RWPE1 (cell line): Measurements from ENCODE around the gene BAIAP3.

Source experiments
- CTCF ChIA-PET: fragments of 350-600 bp; sonication (Branson Sonifier 250); formaldehyde crosslinking; extraction: SDS; loops from one replicate; lab custom pipeline; 2021; lab: Yijun Ruan, JAX
- POLR2A ChIA-PET: fragments of 400-600 bp; formaldehyde crosslinking; extraction: SDS; loops from one replicate; lab custom pipeline; 2020; ENCODE audit warnings: antibody characterized with exemption; ENCODE audit not compliant: low non-redundant PET; lab: Yijun Ruan, JAX
- DNase-seq: peaks from one replicate; pipeline ENCODE4 v3.0.0; 2012; ENCODE audit warnings: low spot score
- H3K27ac ChIP-seq: fragments of 450-650 bp; 2 replicates; pipeline ENCODE4 v1.5.1; 2017
- TF ChIP-seq, protein P1 (sequence below): fragments of 450-650 bp; conservative IDR thresholded peaks from 2 replicates; pipeline ENCODE4 v1.5.1; 2017; ENCODE audit warnings: low read depth, mild to moderate bottlenecking

Gene BAIAP3

DNA sequence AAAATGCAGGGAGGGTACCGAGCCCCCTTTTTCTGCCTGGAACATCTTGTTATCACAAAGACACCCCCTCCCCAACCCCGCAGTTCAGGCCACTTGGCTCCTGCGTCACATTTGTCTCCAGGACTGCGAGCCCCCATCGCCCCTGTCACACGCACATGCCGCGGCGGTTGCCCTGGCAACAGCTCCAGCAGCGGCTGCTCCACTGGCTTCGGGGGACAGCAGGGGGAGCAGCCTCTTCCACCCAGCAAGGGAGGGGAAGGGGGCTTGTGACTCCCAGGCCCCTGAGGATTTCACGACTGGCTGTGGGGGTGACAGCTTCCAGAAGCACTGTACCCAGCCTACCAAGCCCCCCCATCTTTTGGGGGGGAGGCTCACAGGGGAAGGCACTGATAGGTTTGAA lies 2.6 kb downstream of the BAIAP3 start:
- no peak for DNase-seq
- POLR2A ChIA-PET: no interaction called here
- H3K27ac ChIP-seq: no peak overlapping the region
- TF ChIP-seq, protein P1, sequence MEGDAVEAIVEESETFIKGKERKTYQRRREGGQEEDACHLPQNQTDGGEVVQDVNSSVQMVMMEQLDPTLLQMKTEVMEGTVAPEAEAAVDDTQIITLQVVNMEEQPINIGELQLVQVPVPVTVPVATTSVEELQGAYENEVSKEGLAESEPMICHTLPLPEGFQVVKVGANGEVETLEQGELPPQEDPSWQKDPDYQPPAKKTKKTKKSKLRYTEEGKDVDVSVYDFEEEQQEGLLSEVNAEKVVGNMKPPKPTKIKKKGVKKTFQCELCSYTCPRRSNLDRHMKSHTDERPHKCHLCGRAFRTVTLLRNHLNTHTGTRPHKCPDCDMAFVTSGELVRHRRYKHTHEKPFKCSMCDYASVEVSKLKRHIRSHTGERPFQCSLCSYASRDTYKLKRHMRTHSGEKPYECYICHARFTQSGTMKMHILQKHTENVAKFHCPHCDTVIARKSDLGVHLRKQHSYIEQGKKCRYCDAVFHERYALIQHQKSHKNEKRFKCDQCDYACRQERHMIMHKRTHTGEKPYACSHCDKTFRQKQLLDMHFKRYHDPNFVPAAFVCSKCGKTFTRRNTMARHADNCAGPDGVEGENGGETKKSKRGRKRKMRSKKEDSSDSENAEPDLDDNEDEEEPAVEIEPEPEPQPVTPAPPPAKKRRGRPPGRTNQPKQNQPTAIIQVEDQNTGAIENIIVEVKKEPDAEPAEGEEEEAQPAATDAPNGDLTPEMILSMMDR: no peak
- CTCF ChIA-PET: interaction anchor here (0.8 kb wide), 1 partner anchor 36 kb away, joined by 5 read pairs; no protein-coding TSS in a partner anchor

DNA sequence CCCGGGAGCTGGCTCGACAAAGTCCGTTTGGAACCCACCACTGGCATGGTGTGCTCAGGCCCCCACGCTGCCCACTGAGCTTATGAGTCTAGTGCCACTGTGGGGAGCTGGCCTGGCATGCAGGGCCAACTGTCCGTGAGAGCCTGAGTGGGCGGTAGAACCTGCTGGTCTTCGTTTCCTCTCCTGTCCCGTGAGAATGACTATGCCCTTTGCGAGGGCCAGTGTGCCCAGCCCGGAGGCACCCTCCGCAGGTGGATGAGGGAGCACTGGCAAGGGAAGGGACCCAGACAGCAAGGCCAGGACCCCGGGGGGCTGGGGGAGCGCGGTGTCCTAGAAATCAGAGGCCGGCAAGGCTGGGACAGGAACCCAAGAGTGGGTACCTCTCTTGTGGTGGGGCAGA lies 3.2 kb downstream of the BAIAP3 start:
- no peak for DNase-seq
- H3K27ac ChIP-seq: no peak overlapping the region
- TF ChIP-seq, protein P1: no peak
- CTCF ChIA-PET: no interaction called here
- POLR2A ChIA-PET: no interaction called here

DNA sequence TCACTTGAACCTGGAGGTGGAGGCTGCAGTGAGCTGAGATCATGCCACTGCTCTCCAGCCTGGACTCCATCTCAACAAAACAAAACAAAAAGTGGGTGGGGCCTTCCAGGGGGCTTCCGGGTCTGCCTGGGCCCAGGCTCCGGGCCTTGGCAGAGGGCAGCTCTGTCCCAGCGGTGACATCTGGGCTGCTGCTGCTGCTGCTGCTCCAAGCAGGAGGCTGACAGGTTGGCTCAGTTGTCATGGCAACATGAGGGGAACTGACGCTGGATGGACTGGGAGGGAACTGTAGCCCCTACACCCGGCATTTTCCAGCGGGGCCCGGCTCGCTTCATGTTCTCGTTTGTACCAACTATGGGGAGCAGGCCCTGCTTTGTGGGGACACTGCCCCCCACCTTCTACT lies 4.0 kb downstream of the BAIAP3 start:
- ChIA-PET POLR2A (no interaction called here), CTCF (interaction anchor here (0.6 kb wide), 1 partner anchor 536 kb away, joined by 3 read pairs; no protein-coding TSS in a partner anchor)
- TF ChIP-seq, protein P1: no peak
- H3K27ac ChIP-seq: no peak overlapping the region
- no peak for DNase-seq

GRCh38 chr16:1338119-1338730 lies 4.8 kb downstream of the BAIAP3 start:
- TF ChIP-seq, protein P1: peak; percentile 17; the same call in 1 of the 2 replicates
- H3K27ac ChIP-seq: no peak overlapping the region
- POLR2A ChIA-PET: no interaction called here
- no peak for DNase-seq
- CTCF ChIA-PET: interaction anchor here (0.6 kb wide), 1 partner anchor 535 kb away, joined by 3 read pairs; no protein-coding TSS in a partner anchor

DNA sequence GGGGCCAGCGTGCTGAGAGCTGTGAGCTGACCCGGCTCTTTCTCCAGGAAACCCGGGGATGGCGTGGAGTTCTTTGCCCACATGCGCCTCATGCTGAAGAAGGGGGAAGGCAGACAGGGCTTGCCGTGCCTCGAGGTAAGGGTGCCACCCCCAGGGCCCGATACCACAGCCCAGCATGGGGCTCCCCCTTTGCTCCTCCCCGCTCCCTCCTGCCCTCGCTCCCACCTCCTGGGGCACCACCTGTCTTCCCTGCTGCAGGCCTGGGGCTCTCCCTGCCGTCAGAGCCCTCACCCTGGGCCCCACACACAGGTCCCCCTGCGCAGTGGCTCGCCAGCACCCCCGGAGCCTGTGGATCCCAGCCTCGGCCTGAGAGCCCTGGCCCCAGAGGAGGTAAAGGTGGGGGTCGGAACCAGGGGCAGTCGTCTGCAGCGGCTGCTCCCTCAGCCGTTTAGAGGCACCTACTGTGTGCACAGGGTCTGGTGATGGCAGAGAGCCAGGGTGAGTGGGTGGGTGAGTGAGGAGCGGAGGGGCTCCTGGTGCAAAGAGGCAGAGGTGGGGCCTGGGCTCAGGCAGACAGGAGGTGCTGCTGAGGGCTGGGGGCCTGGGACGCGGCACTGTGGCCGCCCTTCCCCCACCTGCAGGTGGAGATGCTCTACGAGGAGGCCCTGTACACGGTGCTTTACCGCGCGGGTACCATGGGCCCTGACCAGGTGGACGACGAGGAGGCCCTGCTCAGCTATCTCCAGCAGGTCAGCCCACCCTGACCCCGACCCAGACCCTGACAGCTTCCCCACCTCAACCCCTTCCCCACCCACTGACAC lies 5.6 kb downstream of the BAIAP3 start:
- TF ChIP-seq, protein P1: no peak
- POLR2A ChIA-PET: no interaction called here
- H3K27ac ChIP-seq: no peak overlapping the region
- DNase-seq: no peak
- CTCF ChIA-PET: no interaction called here

- ChIA-PET CTCF (interaction anchor here (1.0 kb wide), 1 partner anchor 11 kb away, joined by 3 read pairs; no protein-coding TSS in a partner anchor), POLR2A (no interaction called here)
- no peak overlapping the region for H3K27ac ChIP-seq
- TF ChIP-seq, protein P1: no peak
- DNase-seq: no peak
These were observed 7.5 kb downstream of the BAIAP3 start for GRCh38 chr16:1340730-1341494.
